Activated gamma-delta T cell (primary cell): ENCODE measurements around the gene KCTD2.
"Not testable (repeated sequence)": the region's sequence is repeated elsewhere in the genome, so short reads cannot be mapped to it uniquely, and the experiment has no call there.

Source experiments
- DNase-seq: peaks from one replicate; lab custom pipeline; 2025; lab: John Stamatoyannopoulos, UW
- total RNA-seq, 2 donors: gene quantifications; one replicate each; lab custom pipeline; 2026; lab: John Stamatoyannopoulos, UW

Gene KCTD2
- 61.8 to 69.3 reads per million in 2 donors for total RNA-seq

GRCh38 chr17:75046407-75047289, at the start of gene KCTD2, which contains the start of gene ATP5PD:
Gene KCTD2 (plus strand): TSS chr17:75047225. CDS start chr17:75047251, 26 bp downstream.
Gene ATP5PD (minus strand): TSS chr17:75046969. CDS start chr17:75042650, 4,319 bp downstream.
- DNase-seq, result peak; percentile 87

GRCh38 chr17:74998783-74999182, 48.2 kb upstream of the KCTD2 start:
- no peak for DNase-seq

GRCh38 chr17:74999523-74999922, 47.5 kb upstream of the KCTD2 start:
- no peak for DNase-seq

GRCh38 chr17:75001915-75002843, 44.8 kb upstream of the KCTD2 start:
- no peak for DNase-seq

- DNase-seq, result no peak
These were observed 43.7 kb upstream of the KCTD2 start for GRCh38 chr17:75003070-75003956.

- DNase-seq, result no peak
These were observed 43.1 kb upstream of the KCTD2 start for GRCh38 chr17:75003957-75004355.

- DNase-seq, result no peak
These were observed 42.7 kb upstream of the KCTD2 start for GRCh38 chr17:75004371-75004770.

- no peak for DNase-seq
These were observed 41.7 kb upstream of the KCTD2 start for GRCh38 chr17:75005291-75005690.

GRCh38 chr17:75006084-75006483, 40.9 kb upstream of the KCTD2 start:
- DNase-seq, result not testable (repeated sequence)

- no peak for DNase-seq
These were observed 40.4 kb upstream of the KCTD2 start for GRCh38 chr17:75006653-75007052.

GRCh38 chr17:75008373-75008772, 38.7 kb upstream of the KCTD2 start:
- no peak for DNase-seq

- no peak for DNase-seq
These were observed 37.8 kb upstream of the KCTD2 start for GRCh38 chr17:75009139-75009724.

- DNase-seq, result no peak
These were observed 36.2 kb upstream of the KCTD2 start for GRCh38 chr17:75010683-75011400.

GRCh38 chr17:75011401-75012095, 35.5 kb upstream of the KCTD2 start:
- DNase-seq, result no peak

- DNase-seq, result no peak
These were observed 35.0 kb upstream of the KCTD2 start for GRCh38 chr17:75012096-75012345.

GRCh38 chr17:75012346-75013091, 34.5 kb upstream of the KCTD2 start, which contains the start of gene MRPL58:
Gene MRPL58 (plus strand): TSS chr17:75012670. CDS start chr17:75012687, 17 bp downstream.
- DNase-seq, result peak; percentile 57

- no peak for DNase-seq
These were observed 33.9 kb upstream of the KCTD2 start for GRCh38 chr17:75013092-75013559.

- no peak for DNase-seq
These were observed 27.9 kb upstream of the KCTD2 start for GRCh38 chr17:75019146-75019545.

GRCh38 chr17:75019710-75020109, 27.3 kb upstream of the KCTD2 start:
- no peak for DNase-seq
